GM19328 (cell line): ENCODE results near the gene C12orf75.
"Not testable (repeated sequence)": the region's sequence is repeated elsewhere in the genome, so short reads cannot be mapped to it uniquely, and the experiment has no call there.

Experiments used
- ATAC-seq: cut with Tn5 transposase; IDR thresholded peaks from one replicate; pipeline ENCODE4 v1.9.1; 2021; ENCODE audit warnings: mild to moderate bottlenecking, moderate library complexity; ENCODE audit not compliant: unreplicated experiment

C12orf75 gene

GRCh38 chr12:105309384-105309783 is 21.1 kb upstream of the C12orf75 start:
- not testable (repeated sequence) for ATAC-seq

DNA sequence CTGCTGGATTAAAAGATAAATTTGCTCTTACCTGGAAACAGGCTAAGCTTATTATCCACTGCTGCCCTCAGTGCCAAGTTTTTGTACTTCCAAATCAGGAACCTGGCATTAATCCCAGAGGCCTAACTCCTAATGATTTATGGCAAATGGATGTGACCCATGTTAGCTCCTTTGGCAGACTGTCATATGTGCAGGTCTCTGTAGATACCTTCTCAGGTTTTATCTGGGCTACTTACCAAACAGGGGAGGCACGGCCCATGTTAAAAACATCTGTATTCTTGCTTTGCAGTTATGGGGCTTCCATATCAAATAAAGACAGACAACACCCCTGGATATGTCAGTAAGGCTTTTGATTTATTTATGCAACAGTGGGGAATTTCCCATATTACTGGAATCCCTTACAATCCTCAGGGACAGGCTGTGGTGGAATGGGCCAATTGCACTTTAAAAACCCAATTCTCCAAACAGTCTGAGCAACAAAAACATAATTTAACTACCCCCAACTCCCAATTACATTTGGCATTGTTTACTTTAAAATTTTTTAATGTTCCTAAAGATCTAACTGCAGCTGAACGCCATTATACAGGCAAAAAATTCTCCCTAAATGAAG is 19.9 kb upstream of the C12orf75 start:
- not testable (repeated sequence) for ATAC-seq

DNA sequence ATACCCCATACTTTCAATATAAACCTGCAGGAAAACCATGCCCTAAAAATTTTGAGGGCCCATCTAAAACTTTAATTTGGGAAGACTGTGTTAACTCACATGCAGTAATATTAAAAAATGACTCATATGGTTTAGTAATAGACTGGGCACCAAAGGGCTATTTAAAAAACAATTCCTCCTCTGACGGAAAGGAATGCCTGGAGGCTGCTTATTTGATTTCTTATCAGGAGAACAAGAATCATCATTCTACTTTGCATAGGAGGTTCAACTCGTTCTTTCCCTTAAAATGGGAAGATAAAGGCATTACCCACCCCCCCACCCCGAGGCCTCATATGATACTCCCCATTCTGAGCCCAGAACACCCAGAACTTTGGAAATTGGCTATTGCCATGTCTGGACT is 18.6 kb upstream of the C12orf75 start:
- not testable (repeated sequence) for ATAC-seq

- ATAC-seq, result not testable (repeated sequence)
These were observed 16.7 kb upstream of the C12orf75 start for GRCh38 chr12:105313755-105314154.

GRCh38 chr12:105315130-105315529 is 15.4 kb upstream of the C12orf75 start:
- no peak for ATAC-seq

DNA sequence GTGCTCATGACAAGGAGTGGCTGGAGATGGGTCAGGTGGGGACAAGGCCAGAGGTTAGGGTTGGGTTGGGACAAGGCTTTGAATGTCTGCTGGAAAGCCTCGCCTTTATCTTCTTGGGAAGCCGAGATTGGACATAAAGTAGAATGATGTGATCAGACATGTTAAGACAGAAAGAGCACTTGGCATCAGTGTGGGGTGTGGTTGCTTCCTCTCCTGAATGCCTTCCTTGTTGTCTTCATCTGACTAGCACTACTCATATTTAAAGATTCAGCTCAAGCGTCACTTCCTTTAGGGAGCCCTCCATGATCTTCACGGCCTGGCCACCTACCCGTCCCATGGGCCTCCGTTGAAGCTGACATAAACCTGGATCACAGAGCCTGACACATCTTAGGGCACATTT is 14.8 kb upstream of the C12orf75 start:
- no peak for ATAC-seq

DNA sequence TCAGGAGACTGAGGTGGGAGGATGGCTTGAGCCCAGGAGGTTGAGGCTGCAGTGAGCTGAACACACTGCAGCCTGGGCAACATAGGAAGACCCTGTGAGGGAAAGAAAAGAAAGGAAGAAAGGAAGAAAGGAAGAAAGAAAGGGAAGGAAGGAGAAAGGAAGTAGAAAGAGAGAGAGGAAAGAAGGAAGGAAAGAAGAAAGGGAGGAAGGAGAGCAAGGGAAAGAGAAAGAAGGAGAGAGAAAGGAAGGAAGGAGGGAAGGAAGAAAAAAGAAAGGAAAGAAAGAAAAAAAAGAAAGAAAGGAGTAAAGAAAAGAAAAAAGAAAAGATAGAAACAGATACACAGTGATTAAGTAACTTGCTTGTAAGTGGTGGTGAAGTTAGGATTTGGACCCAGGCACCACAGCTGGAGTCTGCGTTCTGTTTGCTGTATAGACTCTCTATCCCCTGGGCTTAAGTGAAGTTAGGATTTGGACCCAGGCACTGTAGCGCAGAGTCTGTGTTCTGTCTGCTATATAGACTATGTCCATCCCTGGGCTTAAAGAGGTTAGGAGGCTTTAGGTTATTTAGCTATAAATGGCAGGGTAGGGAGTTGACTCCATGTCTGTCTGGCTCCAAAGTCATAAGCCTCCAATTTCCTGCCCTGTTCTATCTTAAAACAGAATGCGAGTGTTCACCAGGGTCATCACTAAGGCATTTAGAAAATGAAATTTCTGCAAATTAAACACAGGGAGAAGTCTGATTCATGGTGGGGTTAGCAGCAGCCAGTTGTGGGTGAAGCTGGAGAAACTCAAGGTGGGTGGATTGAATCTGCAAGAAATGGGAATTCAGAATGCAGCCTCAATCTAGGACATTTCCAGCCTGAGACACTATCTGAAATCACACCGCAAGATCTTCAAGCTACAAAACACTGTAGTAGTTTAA is 13.3 kb upstream of the C12orf75 start:
- ATAC-seq, result no peak

DNA sequence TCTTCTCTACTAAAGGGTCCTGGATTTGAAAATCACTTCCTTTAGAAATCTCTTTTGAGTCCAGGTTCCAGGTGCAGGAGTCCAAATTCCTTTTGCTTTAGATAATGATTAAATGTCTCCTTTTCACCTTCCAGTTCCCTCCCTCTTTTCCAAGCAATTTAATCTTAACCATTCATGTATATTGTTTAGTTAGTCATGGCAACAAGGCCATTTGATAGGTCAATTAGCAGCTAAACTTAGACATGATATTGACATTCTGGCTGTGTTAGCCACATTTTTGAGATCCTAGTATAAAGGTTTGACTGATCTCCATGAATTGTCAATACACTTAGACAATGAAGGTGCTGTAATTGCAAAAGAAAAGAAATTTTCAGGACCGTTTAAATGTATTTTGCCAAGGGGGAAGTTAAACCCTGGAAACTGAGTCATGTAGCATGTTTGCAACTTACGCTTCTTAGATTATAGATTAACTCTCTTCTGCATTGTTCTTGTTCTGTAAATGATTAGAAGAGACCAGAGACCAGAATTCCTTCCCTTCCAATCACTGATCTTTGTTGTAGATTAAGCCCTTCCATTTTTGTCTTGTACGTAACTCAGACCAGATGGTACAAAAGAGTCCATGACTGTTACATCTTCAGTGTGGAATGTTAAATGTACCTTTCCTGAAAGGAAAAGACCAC is 12.4 kb upstream of the C12orf75 start:
- ATAC-seq, result no peak

DNA sequence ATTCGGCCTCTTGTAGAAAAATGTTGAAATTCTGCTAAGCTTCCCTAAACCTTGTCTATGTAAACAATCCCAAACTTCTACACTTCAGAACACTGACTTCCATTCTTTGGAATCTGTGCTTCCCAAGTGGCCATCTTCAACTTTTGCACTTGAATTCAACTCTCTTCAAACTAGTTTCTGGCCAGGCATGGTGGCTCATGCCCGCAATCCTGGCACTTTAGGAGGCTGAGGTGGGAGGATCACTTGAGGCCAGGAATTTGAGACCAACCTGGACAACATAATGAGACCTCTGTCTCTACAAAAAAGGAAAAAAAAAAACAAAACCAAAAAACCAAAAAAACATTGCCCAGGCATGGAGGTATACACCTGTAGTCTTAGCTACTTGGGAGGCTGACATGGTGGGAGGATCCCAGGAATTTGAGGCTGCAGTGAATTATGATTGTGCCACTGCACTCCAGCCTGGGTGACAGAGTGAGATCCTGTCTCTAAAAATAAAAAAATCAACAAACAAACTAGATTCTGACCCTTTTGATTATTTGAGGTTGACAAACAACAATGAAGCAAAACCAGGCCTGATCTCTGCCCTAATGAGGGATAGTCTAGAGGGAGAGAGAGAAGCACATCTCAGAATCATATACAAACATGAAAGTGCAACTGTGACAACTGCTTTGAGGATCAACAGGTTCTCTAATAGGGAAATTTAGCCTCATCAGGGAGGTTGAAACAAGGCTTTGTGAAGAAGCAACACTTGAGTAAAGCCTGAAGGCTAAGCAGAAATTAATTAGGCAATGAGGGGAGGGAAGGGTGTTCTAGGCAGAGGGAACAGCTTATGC is 11.6 kb upstream of the C12orf75 start:
- ATAC-seq, result no peak

DNA sequence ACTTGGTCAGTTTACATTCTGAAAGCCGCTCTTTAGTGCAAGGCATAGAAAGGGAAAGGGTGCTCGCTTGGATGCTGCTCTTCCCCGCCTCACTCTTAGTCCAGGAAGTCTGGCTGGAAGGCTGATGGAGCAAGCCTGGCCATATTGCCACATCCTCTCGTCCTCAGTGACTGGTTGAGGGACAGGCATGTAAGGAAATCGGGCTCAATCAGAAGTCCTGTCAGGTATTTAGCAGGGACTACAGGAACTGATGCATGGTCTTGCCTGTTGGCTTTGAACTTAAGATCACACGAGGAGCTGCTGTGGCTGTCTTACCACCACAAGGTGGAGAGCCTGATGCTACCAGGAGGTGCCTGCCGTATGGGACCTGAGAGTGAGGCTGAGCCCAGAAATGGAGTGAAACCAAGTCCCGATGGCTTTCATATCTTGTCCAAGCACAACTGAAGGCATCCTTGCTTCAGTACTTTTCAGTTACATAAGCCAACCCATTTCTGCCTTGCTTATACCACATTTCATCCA is 10.7 kb upstream of the C12orf75 start:
- ATAC-seq, result no peak

DNA sequence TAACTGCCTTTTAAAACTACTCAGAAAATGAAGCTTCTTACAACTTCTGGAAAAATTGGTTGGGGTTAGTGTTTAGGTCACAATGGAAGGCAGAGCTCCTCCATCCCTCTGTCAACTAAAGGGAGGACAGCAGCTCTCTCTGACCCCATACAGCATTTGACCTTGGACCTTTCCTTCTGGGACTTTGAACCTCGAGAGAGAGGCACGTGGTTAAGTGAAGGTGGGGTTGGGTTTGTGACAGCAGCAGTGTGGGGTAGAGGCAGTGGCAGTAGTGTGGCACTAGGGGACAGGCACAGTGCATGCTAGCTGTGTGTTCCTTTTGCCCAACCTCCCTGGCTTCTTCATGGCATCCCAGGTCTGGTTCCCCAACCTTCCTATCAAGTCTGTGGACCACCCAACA is 9.4 kb upstream of the C12orf75 start:
- no peak for ATAC-seq

- no peak for ATAC-seq
These were observed 8.4 kb upstream of the C12orf75 start for GRCh38 chr12:105322070-105322469.

DNA sequence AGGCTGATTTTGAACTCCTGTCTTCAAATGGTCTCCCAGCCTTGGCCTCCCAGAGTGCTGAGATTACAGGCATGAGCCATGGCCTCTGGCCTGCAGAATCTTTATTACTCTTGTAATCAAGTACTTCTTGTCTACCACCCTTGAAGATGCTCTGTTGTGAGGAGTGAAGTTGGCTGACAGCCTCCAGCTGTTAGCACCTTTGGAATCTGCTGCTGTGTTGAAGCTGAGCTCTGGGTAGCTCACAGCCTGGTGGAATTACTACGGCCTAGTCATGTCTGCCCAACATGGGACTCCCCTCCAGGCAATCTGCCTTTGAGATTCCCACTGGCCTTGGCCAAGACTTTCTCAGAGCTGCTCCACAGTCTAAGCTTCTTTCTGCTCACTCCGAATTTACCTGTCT is 5.8 kb upstream of the C12orf75 start:
- ATAC-seq, result no peak

GRCh38 chr12:105325117-105325516 is 5.4 kb upstream of the C12orf75 start:
- ATAC-seq, result no peak

- peak; percentile 2 for ATAC-seq
These were observed 587 bp upstream of the C12orf75 start for GRCh38 chr12:105329926-105330282.

DNA sequence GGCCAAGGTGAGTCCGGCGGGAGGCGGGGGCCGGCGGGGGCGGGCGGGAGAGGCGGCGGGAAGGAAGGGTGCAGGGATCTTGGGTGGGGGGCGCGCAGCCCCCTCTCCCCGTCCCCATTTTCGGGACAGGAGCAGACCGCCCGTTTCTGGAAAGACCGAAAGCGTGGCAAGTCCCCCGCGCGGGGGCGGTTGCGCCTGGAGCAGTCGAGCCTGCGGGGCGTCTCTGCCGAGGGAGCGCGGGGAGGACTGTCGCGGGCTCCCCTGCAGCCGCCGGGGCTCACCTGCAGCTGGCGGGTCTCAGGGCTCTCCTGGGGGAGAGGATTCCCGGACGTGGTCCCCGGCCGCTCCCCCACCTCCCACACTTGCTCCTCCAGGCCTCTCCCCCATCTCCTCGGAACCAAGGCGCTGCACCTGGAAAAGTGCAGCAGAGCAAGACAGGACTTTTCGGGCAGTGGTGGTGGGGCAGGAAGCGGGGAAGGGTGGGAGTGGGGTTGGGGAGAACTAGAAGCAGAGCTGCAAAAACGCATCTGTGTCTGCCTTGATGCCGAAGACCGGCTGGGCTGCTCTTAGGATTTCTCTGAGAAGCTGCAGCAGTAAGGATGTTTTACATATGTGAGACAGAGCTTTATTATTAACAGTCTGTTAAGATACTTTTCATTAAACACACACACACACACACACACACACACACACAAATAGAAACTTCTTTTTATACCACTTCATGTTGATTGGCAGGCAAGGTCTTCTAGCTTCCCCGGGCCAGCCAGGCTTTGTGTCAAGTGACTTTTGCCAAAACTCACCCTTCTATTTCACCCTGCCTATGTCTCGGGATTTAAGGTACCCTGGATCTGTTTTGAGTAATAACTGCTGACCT is 677 bp downstream of the C12orf75 start:
- ATAC-seq, result no peak

DNA sequence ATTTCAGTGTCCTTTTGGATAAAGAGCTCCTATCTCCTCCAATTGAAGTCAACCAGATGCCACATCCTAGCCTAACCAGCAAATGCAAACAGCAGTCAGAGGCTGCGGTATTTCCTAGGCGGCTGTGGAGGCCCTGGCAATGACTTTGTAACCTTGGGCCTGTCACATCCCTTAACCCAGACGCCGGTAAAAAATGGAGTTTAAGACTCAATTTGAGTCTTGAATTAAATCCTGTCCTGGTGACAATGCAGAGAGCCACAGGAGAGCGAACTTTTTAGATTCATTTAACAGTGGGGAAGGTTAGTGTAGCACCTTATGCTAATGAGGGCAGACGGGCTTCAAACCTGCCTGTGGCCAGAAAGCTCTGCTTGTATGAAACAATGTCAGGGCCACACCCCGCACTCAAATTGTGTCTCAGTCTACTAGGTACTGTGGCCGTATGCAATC is 1.3 kb downstream of the C12orf75 start:
- ATAC-seq, result no peak

DNA sequence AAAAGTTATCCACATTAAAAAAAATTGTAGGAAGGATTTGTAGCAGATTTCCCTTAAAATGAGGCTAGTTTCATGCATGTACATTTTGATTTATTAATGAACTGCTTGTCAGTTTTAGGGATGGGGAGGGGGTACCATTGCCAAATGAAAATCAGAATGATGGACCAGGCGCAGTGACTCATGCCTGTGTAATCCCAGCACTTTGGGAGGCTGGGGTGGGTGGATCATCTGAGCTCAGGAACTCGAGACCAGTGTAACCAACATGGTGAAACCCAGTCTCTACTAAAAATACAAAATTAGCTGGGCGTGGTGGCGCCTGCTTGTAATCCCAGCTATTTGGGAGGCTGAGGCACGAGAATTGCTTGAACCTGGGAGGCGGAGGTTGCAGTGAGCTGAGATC is 1.8 kb downstream of the C12orf75 start:
- not testable (repeated sequence) for ATAC-seq

- no peak for ATAC-seq
These were observed 2.4 kb downstream of the C12orf75 start for GRCh38 chr12:105332925-105333324.

- no peak for ATAC-seq
These were observed 3.5 kb downstream of the C12orf75 start for GRCh38 chr12:105334001-105334400.
